ENCODE data around the gene TMX3.

TMX3 gene, protein sequence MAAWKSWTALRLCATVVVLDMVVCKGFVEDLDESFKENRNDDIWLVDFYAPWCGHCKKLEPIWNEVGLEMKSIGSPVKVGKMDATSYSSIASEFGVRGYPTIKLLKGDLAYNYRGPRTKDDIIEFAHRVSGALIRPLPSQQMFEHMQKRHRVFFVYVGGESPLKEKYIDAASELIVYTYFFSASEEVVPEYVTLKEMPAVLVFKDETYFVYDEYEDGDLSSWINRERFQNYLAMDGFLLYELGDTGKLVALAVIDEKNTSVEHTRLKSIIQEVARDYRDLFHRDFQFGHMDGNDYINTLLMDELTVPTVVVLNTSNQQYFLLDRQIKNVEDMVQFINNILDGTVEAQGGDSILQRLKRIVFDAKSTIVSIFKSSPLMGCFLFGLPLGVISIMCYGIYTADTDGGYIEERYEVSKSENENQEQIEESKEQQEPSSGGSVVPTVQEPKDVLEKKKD

DNA sequence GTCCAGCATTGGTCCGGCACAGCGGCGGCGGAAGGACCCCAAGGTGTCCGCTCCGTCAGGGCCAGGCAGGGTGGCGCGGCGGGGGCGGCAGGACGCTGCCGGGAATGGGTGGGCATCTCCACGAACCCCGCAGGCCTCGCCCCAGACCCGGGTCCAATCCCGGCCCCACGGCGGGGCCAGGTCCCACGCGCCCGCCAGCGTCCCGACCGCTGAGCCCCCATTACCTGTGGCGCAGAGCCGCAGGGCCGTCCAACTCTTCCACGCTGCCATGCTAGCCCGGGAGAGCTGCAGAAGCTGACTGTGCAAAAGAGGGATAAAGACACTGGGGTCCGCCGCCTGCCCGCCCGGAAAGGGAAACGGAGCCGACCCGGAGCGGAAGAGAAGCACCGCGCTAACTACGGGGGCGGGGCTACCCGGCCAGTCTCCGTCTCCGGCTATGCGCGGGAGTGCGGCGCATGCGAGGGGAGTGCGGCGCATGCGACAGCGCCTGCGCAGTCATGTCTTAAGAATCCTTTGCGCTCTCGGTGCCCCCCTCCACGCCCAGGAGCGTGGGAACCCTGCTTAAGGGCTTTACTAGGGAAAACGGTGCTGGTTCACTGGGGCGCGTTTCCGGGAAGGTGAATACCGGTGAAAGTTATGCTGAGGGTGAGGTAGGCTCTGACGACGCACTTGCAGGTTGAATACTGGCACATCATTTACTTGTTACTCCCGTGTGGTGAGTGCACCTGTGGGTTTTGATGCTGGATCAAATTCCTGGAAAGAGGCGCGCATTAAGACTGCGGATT lies at the start of gene TMX3:
Gene TMX3 (minus strand): TSS at position 397 of the 785 bp plus-strand sequence. CDS start 127 bp downstream, at position 270.
- DNase-seq = peak; percentile 96

DNA sequence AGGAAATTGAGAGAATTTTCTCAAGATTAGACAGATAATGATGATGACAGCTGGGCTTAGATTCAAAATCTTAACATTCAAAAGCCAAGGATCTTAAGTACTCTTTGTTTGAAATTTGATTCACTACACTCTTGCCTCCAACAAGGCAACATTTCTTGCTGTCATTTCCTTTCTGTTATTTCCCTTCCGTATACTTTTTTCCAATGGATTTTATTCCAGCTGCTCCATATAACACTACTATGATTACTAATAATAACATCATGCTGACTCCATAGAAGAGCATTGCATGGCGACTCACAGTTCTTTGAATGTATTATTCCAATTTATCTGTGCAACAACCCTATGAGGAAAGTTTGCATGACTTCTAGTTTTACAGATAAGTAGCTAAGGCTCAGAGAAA lies 49.1 kb upstream of the TMX3 start:
- DNase-seq = no peak

DNA sequence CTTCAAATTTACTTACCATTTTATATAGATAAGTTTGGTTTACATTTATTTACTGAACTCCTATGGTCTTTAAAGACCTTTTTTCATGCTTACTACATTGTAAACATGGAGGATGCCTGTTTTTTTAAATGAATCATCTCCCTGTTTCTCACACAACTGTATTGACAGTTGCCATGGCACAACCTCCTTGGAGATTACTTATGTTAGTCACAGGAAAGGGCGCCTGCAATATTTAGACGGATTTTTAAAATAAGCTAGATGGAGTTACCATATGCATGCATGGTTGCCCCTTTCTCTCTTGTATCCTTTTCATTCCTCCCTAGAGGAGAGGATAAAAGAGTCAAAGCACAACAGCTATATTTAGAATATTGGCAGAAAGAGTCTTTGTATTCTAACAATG lies 48.2 kb upstream of the TMX3 start:
- DNase-seq = no peak

DNA sequence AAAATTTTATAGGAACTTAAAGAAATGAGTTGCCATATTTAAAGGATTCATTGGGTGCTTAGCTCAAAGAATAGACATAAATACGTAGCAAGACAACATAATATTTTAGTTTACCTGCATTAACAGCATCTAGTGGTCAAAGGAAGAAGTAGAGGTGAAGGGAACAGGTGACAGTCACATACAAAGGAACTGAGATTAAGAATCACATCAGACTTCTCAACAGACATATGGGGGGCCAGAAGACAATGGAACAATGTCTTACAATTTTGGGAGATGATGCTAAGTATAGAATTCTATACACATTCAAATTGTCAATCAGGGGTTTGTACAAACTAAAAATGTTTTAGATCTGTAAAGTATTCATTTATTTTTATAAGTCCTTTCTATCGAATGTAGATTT lies 44.4 kb upstream of the TMX3 start:
- no peak for DNase-seq

DNA sequence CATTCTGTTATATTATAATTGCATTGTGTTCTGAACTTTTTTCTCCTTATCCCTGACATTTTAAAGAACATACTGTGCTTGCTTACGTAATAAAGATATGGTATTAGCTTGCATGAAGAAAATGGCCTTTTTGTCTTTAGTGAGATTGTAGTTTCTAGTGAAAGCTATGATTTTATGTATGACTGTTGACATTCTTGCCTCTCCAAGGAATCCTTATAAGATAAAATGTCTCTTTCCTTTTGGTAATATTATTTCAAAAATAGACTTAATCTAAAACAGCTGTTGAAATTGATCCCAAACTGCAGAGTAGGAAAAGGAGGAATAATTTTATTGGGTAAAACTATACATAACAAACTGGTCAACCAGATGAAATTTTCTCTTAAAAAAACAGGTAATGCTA lies 42.2 kb upstream of the TMX3 start:
- no peak for DNase-seq

DNA sequence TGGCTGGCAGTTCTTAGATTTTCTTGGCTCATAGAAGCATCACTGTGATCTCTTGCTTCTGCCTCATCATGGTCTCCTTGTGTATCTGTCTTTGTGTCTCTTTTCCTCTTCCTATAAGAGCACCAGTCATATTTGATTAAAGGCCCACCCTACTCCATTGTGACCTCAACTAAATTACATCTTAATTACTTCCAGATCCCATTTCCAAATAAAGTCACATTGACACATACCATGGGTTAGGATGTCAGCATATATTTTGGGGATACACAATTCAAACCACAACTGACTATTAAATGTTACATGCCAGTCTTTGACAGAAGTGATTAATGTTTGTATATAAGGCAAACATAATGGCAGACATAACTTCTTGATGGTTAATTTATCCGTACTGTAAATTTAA lies 27.3 kb upstream of the TMX3 start:
- no peak for DNase-seq

DNA sequence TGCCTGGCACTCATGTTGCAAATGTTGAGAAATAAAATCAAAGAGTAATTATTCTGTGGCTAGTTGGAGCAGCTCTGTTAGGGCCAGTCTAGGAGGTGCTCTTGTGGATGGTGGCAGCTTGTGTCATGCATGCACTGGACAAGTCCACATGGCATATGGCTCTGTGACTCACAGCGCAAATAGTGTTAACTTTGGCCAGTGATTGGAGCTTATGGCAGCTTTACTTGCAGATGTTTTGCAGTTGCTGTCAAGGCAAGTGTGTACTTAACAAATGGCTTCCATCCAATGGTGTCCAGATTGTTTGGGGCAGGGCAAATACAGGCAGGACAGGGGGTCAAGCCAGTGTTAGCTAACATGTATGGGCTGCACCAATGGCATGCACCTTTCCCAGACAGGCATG lies 26.1 kb upstream of the TMX3 start:
- no peak for DNase-seq

DNA sequence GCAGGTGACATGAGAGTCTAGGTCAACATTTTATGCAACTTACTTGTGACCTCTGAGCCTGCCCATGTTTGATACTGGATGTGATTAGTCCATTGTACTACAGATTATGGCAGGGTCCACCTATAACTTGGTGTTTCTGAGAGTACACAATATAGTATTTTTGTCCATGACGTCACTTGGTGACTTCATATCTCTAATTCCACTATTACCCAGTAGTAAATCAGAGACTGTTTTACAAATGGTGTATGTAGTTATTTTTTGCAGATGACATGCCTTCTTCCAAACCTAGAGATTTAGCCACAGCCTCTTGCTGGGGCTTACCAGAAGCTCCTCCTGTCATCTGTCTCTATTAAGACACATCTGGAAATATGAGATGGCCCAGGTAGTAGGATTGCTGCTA lies 24.6 kb upstream of the TMX3 start:
- no peak for DNase-seq

DNA sequence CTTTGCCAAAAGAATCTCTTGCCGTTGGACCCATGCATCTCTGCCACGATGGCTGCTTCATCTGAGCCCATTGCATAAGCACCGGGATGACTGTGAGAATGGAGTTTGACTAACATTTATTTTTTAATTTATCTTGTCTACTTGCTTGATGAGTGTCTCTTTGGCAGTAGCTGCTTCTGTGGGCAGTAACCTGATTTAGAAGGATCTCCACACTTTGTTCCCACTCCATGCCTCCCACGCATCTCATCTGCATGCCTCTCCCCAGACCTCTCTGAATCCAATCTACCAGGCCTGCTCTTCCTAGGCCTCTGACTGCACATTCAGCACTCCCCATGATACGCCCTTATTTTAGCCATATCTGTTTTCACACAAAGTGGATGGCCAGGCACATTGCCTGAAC lies 23.7 kb upstream of the TMX3 start:
- no peak for DNase-seq

DNA sequence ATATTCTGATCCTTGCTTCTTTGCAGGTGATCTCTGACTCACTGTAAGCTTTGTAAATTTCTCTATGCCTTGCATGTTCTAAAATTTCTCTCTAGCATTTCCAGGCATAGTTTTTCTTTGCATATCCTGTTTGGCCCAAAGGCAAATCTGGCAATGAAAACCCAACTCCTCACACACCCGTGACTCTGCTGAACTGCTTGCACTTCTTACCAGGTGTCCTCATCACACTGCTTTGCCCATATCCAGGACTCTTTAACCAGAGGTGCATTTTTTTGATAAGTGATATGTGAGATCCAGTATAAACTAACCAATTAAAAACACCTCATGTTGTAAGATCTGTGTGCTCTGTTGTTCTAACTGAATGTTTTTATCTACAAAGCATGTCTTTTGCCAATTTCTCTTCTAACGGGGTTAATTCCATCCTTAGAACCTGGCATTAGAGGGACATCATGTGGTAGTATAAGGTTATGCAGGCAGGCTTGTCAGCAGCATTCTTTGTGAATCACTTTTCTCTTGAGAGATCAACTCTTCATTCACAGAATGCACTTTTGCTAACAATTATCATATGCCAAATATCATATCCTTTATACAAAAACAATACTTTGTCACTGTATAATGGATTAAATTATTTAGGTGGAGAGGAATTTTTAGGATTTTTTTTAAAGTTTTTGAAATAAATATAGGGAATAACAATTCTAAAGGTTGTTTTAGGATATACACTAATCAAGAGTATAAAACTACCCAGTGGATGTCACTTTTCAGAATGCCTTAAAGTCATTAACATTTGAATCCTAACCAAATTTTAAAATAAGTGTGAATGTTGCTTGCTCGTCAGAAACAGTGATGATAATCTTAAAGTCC lies 20.8 kb upstream of the TMX3 start:
- DNase-seq = no peak

DNA sequence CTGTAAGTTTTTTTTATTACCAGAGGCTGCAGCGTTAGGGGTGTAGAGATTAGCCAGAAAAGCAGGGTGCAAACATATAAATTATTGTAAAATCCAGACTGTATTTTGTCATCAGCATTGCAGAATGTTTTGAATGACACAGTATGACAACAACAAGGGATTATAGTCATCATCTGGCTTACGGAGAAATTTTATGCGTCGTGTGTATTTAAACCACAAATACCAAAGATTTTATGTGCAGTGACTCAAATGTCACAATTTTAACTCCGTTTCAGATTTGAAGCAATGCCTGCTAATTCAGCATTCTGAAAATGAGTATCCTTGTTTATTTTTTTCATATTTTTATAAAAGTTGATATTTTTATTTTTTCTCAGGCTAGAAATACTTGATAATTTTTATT lies 19.4 kb upstream of the TMX3 start:
- DNase-seq = no peak

DNA sequence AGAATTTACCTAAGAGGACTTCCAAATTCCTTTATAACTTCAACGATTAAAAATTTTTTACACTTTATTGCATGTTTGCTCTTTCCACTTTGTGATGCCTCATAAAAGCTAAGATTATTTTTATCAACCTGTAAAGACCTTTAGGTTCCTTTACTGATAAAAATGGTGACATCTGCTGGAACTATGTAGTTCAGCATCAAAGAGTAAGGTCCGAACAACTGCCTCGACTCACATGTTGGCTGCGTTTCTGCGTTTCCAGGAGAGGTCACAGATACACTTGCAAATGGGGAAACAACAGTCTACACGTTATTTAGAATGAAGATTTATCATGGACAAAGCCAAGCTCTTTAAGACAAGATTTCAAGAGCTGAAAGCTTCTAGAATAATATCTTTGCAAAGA lies 18.8 kb upstream of the TMX3 start:
- no peak for DNase-seq

DNA sequence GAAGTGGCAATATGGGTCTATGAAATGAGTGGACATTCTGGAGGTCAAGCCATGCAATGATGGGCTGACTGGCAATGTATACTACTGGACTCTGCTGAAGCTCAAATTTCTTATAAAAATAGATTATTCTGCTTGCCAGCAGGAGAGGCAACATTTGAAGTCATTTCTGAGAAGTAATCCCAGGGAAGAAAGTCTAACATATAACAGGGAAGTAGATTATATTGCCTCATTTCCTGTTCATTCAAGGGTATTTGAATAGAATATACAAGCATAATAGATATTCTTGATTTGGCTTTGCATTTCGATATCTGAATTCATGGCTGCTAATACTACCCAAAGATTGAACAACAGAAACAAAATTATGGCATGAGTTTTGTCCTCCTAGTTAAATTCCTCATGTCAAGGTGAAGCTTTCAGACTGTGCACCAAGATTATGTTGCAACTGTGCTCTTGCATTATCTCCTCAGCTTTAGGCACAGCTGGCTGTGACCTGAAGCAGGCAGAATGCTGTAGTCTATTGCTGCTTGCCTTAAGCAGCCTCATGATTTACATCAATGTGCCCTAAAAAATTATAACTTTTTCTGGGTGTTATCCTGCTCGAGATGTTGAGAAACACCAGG lies 13.3 kb upstream of the TMX3 start:
- DNase-seq = no peak

DNA sequence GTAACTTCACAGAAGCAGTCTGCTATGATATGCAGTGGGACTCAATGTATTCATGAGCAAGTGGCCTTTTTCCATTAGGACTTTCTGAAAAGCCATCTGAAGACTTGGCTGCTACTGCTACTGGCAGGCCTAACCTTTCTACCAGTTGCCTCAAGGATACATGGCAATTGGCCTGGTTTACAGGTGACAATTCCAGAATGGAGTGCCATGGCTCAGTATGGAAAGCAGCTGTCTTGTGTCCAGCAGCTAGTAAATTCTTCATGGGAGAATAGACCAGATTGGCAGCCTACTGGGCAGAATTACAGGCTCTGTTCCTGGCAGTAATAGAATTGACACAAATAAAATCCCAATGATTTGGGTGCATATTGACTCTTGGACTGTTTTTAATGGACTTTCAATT lies 12.6 kb upstream of the TMX3 start:
- no peak for DNase-seq

DNA sequence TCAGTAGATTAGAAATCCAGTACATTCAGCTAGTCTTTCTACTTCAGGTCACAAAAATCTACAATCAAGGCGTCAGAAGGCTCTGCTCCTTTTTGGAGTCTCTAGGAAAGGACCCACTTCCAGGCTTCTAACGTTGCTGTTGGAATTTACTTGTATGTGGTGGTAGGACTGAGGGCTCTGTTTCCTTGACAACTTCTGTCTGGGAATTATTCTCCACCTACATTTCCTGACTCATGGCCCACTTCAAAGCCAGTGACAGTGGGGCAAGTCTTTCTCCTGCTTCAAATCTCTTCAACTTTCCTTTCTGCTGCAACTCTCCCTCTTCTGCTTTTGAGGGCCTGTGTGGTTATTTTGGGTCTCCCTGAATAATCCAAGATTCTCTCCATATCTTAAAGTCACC lies 10.4 kb upstream of the TMX3 start:
- DNase-seq = peak; percentile 74

DNA sequence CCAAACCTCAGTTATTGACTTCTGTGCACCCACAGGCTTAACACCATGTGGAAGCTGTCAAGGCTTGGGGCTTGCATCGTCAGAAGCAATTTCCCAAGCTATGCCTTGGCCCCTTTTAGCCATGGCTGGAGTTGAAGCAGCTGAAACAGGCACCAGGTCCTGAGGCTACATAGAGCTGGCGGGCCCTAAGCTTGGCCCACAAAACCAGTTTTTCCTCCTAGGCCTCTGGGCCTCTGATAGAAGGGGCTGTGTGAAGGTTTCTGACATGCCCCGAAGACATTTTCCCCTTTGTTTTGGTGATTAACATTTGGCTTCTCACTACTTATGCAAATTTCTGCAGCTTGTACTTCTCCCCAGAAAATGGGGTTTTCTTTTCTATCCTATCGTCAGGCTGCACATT lies 9.1 kb upstream of the TMX3 start:
- DNase-seq = peak; percentile 78

DNA sequence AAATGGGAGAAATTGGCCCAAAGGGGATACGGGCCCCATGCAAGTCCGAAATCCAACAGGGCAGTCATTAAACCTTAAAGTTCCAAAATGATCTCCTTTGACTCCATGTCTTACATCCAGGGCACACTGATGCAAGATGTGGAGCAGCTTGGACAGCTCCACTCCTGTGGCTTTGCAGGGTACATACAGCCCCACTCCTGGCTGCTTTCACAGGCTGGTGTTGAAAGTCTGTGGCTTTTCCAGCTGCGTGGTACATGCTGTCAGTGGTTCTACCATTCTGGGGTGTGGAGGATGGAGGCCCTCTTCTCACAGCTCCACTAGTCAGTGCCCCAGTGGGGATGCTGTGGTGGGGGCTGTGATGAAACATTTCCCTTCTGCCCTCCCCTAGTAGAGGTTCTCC lies 8.6 kb upstream of the TMX3 start:
- DNase-seq = no peak

DNA sequence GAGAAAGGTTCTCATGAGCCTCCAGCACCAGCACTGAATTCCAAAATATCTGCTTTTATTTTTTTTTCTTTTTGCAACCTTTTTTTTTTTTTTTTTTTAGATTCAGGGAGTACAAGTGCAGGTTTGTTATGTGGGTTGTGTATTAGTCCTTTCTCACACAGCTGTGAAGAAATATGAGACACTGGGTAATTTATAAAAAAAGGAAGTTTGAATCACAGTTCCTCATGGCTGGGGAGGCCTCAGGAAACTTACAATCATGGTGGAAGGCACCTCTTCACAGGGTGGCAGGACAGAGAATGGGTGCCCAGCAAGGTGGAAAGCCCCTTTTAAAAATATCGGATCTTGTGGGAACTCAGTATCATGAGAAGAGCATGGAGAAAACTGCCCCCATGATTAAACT lies 7.9 kb upstream of the TMX3 start:
- no peak for DNase-seq

DNA sequence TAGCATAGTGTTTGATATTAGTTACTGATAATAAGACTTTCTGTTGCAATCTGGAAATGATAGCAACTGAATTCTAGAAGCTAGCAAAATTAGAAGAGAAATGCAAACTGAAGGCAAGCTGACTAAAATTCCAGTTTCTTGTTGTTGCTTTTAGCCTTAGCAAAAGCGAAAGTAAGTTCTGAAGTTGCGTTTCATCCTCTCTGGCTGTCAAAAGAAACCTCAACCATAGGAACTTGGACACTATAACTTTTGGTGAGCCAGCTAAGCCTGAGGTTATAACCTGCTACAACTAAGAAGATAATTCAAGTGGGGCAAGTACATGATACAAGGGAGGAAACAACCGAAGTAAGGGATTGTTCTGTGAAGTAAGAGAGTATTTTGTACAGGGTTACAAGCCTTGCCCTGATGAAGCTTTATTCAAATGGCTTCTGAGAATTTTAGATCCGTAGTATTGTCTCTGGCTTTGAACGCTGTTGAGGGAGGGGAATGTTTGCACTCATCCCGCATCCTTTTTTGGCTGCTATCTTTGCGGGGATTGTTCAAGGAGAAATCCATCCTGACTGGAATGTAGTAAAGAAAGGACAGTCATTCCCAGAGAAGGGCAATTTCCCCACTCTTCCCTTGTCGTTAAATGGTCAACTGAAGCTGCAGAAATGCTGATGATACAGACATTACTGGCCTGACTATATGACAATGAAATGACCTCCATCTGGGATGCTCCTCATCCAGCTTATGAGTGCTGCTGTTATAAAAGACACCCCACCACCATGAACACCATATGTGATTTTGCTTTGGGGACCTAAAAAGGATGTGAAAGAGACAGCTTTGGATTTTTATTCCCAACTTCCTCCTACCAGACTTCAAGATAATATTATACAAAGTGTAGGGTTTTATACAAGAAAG lies 7.0 kb upstream of the TMX3 start:
- DNase-seq = no peak

DNA sequence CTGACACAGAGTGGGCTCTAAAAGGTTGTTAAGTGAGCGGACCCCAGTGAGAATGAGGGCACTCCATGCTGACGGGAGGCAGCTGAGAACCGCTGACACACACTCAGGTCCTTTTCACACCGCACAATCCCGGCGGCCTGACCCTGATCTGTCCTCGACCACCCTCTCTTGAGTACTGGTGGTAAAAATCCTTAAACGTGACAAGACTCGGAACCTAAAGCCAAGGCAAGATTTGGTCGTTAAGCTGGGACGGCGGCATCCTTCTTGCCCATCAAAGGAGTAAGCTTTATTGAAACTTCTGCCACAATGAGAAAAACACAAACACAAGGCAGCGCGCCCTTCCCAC lies 569 bp downstream of the TMX3 start:
- peak; percentile 58 for DNase-seq

DNA sequence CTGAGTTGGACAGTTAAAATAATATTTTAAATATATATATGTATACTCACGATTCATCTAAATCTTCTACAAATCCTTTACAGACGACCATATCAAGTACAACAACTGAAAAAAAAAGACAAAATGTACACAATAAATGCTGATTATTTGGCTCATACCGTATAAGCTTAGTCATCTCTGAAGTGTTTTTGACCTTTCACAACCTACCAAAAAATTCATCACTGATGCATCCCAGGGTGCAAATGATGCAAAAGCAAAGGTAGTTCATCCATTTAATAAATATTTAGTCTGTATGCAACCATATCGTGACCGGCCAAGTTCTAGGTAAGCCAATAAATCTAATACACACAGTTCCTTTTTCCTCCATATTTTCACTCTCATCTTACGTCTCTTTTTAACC lies 1.1 kb downstream of the TMX3 start:
- DNase-seq = no peak

DNA sequence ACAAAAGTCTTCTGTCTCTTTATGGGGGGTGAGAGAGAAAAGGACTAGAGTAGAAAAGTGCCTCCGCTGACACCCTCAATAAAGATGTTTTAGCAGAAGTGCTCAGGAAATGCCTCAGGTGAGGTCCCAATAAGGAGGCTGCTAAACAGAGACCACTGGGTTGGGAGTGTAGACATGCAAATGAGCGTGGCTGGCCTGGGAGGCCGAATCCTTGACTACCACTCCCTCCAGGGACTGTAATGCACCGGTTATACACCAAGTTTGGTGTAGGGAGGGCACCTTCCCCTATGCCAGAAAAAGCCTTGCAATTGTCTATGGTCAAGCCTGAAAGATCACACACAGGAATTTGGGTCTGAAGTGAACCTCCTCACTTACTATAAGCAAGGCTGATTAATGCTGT lies 1.8 kb downstream of the TMX3 start:
- peak; percentile 83 for DNase-seq
